ENCODE measurements around the gene FARS2.

The FARS2 gene

DNA sequence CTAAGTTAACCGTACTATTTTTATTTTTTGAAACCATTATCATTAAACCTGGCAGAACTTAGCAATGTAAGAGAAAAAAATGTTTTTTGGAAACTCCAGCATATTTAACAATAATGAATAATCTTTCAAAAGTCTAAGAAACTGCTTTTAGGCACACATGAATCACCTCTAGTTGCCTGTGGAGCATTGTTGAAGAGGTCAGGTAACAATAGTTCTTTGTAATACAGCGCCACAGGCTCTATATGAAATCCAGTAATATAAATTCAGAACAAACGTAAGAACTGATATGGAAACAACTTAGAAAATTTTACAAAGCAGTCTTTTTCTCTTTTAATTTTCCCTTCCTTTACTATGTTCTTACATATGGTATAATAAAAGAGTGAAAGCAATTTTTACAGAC, 10.9 kb upstream of the FARS2 start:
- DNase-seq, result no peak

- DNase-seq, result no peak
These were observed 10.4 kb upstream of the FARS2 start for GRCh38 chr6:5250911-5251310.

GRCh38 chr6:5256952-5257351, 4.4 kb upstream of the FARS2 start:
- no peak for DNase-seq

DNA sequence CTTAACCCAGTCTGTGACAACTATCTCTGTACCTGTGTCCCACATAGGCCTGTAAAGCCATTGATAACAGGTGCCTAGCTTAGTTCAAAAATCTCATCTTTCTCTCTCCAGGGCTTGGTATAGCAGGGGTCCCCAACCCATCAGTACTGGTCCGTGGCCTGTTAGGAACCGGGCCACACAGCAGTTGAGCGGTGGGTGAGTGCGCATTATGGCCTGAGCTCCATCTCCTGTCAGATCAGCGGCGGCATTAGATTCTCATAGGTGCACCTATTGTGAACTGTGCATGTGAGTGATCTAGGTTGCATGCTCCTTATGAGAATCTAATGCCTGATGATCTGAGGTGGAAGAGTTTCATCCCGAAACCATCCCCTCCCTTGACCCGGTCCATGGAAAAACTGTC, 3.9 kb upstream of the FARS2 start:
- DNase-seq, result no peak

DNA sequence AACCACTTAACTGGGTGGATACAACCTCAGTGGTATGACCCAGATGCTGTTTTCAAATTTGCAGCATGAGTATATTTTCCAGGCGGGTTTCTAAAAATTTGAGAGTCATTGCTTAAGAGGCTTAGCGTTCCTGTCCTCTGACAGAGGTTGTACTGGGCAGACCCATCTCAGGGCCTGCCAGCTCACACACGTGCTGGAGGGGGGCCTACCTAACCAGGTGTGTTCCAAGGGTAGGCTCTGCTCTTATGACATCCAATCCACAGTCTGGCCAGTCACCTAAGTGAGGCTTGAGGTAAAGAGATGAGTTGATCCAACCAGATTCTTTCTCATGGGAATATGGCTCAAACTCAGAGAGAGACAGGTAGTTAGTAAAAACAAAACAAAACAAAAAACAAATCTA, 1.9 kb upstream of the FARS2 start:
- no peak for DNase-seq

- DNase-seq, result peak; percentile 77
These were observed 1.1 kb upstream of the FARS2 start for GRCh38 chr6:5260111-5260620.

GRCh38 chr6:5261545-5262109, 314 bp downstream of the FARS2 start:
- DNase-seq, result no peak

GRCh38 chr6:5266423-5266822, 5.1 kb downstream of the FARS2 start:
- DNase-seq, result no peak

GRCh38 chr6:5270093-5270680, 8.9 kb downstream of the FARS2 start:
- DNase-seq, result no peak

DNA sequence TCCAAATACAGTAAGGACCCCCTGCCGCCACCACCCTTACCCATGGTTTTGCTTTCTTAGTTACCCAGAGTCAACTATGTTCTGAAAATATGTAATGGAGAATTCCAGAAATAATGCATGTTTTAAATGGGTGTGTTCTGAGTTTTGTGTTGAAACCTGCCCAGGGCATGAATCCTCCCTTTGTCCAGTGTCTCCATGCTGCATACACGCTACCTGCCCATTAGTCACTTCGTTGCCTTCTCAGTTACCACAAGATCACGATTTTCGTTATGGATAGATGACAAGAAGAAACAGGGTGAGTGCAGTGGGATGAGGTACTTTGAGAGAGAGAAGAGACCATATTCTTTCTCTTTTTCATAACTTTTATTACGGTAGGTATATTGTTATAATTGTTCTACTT, 10.6 kb downstream of the FARS2 start:
- no peak for DNase-seq

DNA sequence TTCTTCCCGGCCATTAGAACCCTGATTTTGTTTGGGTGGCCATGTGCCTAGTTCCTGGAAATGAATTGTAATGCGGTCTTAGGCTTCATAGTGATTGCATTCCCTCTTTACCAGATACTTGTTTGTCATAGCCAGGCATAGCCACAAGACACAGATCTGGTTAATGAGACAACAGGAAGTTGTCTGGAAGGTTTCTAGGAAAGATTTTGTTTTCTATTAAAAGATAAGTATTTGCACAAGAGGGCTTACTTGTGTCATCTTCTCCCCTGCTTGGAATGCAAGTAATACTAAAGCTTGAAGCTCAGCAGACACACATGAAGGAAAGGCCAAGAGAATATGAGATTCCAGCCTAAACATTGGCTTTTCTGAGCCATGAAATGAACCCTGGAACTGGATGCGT, 12.9 kb downstream of the FARS2 start:
- DNase-seq, result no peak

GRCh38 chr6:5275497-5275896, 14.2 kb downstream of the FARS2 start:
- no peak for DNase-seq

DNA sequence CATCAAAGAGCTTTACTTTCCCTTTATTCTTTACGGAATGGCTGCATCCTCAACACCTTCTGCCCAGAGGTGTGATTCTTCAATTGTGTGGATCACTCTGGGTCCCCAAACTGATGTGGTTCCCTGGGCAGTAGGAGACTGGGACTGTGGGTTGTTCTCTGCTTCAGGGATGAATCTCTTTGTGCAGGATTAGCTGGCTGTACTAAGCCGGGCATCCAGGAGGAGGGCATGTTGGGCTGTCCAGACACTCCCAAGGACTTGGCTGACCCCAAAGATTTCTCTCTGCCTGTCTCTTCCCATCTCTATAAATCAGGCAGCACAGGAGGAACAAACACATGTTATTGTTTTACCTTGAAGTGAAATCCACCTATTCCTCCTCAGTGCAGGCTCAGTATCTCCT, 15.3 kb downstream of the FARS2 start:
- no peak for DNase-seq

GRCh38 chr6:5277589-5277988, 16.3 kb downstream of the FARS2 start:
- DNase-seq, result no peak

DNA sequence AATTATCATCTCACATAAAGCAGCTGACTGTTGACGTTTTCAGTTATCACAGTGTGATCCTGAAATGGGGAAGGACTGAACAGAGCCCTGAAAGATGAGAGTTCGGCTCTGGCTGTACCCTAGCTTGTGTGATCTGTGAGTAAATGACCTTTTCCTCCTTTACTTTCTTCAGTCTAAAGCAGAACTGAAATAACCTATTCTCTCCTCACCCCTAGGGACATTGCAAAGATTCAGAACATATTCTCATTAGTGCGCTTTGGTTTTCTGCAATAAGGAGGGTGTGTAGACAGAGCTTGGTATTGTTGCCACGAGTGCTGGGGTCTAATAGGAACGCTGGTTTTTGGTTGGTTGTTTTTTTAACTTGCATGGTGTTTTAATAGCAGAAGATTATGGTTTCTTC, 16.7 kb downstream of the FARS2 start:
- no peak for DNase-seq

- DNase-seq, result no peak
These were observed 17.3 kb downstream of the FARS2 start for GRCh38 chr6:5278565-5279120.

DNA sequence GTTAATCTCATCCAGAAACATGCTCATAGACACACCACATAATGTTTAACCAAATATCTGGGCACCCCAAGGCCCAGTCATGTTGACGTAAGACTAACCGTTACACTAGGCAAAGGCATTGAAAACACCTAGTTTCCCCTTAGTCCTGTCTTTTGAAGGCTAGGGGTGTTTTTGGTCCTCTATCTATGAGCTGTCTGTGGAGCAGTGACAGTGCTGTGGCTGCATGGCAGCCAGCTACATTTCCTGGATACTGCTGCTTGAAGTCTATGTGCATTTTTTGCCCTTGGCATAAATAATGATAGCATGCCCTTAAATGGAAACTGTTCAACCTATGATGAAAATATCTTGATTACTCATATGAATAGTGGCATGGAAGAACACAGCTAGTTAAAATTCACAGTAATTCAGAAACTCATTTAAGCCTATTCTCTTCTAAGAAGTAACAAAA, 18.6 kb downstream of the FARS2 start:
- DNase-seq, result peak; percentile 34

DNA sequence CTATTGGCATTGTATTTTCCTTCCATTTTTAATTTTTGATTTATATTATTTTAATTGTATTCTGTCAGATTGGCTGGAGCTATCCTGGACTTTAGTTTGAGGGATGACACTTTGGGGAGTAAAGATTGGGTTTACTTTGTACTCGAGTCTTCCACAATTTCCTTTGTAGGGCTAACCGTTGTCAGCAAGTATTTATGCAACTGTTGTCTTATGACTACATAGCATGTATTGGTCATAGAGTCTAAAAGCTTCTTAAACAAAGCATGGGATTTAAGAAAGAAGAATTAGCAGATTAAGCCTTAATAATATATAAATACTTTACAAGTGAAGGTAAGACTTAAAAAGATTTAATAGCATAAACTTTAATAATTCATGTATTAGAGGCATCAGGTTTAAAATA, 19.6 kb downstream of the FARS2 start:
- DNase-seq, result no peak

- no peak for DNase-seq
These were observed 20.9 kb downstream of the FARS2 start for GRCh38 chr6:5282191-5282623.

GRCh38 chr6:5285081-5285480, 23.8 kb downstream of the FARS2 start:
- no peak for DNase-seq

DNA sequence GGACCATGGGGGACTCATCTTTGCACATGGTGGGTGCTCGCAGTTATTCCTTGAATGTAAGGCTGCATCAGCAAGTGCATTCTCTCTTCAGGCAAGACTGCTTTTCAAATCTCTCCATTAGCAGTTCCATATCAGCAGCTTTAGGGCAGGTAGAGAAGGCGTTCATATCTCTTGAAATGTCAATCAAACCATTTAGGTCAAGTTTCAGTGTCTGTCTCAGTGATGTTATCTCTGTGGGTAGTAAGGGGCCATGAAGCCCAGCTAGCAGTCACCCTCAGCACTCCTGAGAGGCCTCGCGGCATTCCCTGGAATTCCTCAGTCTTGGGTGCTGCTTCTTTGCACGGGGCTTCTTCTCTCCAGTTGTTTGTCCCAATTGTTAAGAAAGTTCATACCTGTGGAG, 24.2 kb downstream of the FARS2 start:
- DNase-seq, result no peak

- no peak for DNase-seq
These were observed 25.5 kb downstream of the FARS2 start for GRCh38 chr6:5286780-5287179.

GRCh38 chr6:5287205-5287965, 26.1 kb downstream of the FARS2 start:
- no peak for DNase-seq

GRCh38 chr6:5287966-5288297, 26.6 kb downstream of the FARS2 start:
- DNase-seq, result no peak
